H1 (cell line): ENCODE measurements around the gene ZNF577. TPM values are rescaled to one million over a fixed set of nuclear protein-coding genes. Genes with fewer than 3 reads are reported as not detected.

Experiments
- CTCF ChIA-PET: fragments of 300-600 bp; sonication (Branson Sonifier 250); formaldehyde crosslinking; loops from one replicate; lab custom pipeline; 2021; ENCODE audit not compliant: partially characterized antibody; lab: Charles Lee
- POLR2A ChIA-PET: fragments of 300-600 bp; sonication (Branson Sonifier 250); formaldehyde crosslinking; loops from one replicate; lab custom pipeline; 2021; ENCODE audit warnings: inconsistent platforms; ENCODE audit not compliant: partially characterized antibody; lab: Charles Lee
- DNase-seq, 2 experiments: peaks; one replicate each; pipeline versions ENCODE4 v3.0.0 to v3.0.0-alpha.2; 2010 to 2022; ENCODE audit warnings: low spot score in 2 of 2, low read depth in 1 of 2, mixed read lengths in 1 of 2
- FAIRE-seq: peaks from 2 replicates; lab custom pipeline; 2011; peaks lifted over from hg19 to GRCh38; lab: Jason Lieb, UNC
- H2AFZ ChIP-seq: 2 replicates; pipeline ENCODE4 v1.8.1; 2012; ENCODE audit warnings: low read length, inconsistent platforms
- H2AK5ac ChIP-seq: 2 replicates; pipeline ENCODE4 v1.6.1; 2013; ENCODE audit warnings: low read depth, low read length
- H2BK120ac ChIP-seq: replicated peaks from 2 replicates; pipeline ENCODE3; 2013; ENCODE audit warnings: low read depth, low read length, inconsistent platforms
- H2BK12ac ChIP-seq: 2 replicates; pipeline ENCODE4 v1.6.1; 2013; ENCODE audit warnings: low read depth, low read length
- H2BK15ac ChIP-seq: 2 replicates; pipeline ENCODE4 v1.6.1; 2013; ENCODE audit warnings: low read length
- H2BK20ac ChIP-seq: 2 replicates; pipeline ENCODE4 v1.6.1; 2013; ENCODE audit warnings: low read length
- H2BK5ac ChIP-seq: 2 replicates; pipeline ENCODE4 v1.6.1; 2013; ENCODE audit warnings: low read depth, low read length
- H3K14ac ChIP-seq: 2 replicates; pipeline ENCODE4 v1.6.1; 2013; ENCODE audit warnings: inconsistent platforms; ENCODE audit not compliant: insufficient read length
- H3K18ac ChIP-seq: 2 replicates; pipeline ENCODE4 v1.6.1; 2013; ENCODE audit warnings: low read length; ENCODE audit errors: extremely low read depth
- H3K23ac ChIP-seq: 2 replicates; pipeline ENCODE4 v1.6.1; 2013; ENCODE audit warnings: inconsistent platforms; ENCODE audit not compliant: insufficient read length
- H3K23me2 ChIP-seq: 2 replicates; pipeline ENCODE4 v1.6.1; 2013; ENCODE audit warnings: low read depth, low read length
- H3K27ac ChIP-seq: 2 replicates; pipeline ENCODE4 v1.6.1; 2011; ENCODE audit warnings: low read depth, low read length, inconsistent platforms
- H3K27me3 ChIP-seq, 4 experiments: replicated peaks in 1 of 4; 1 replicate in 1 of 4; 2 replicates in 3 of 4; pipeline versions ENCODE4 v1.6.1 to v1.8.1; 2011 to 2013; ENCODE audit warnings: low read length in 3 of 4, mild to moderate bottlenecking in 3 of 4, inconsistent platforms in 2 of 4, mixed read lengths in 2 of 4, moderate library complexity in 1 of 4; ENCODE audit not compliant: control insufficient read depth in 3 of 4, insufficient read depth in 3 of 4; ENCODE audit errors: extremely low read depth in 1 of 4
- H3K36me3 ChIP-seq, 4 experiments: 2 replicates each; pipeline versions ENCODE4 v1.6.1 to v1.8.1; 2011 to 2013; ENCODE audit warnings: mild to moderate bottlenecking in 4 of 4, low read length in 3 of 4, moderate library complexity in 2 of 4, control low read depth in 1 of 4, inconsistent platforms in 1 of 4; ENCODE audit not compliant: insufficient read depth in 4 of 4, control insufficient read depth in 2 of 4
- H3K4ac ChIP-seq: replicated peaks from 2 replicates; pipeline ENCODE3; 2013; ENCODE audit warnings: low read length, low read depth, mixed read lengths, inconsistent platforms; ENCODE audit not compliant: insufficient read length
- H3K4me1 ChIP-seq, 4 experiments: replicated peaks in 1 of 4; 1 replicate in 1 of 4; 2 replicates in 3 of 4; pipeline versions ENCODE4 v1.6.1 to v1.8.1; 2011 to 2013; ENCODE audit warnings: low read length in 3 of 4, inconsistent platforms in 2 of 4, mixed read lengths in 1 of 4; ENCODE audit not compliant: insufficient read depth in 4 of 4, control insufficient read depth in 3 of 4
- H3K4me2 ChIP-seq, 2 experiments: 2 replicates each; pipeline versions ENCODE4 v1.6.1 to v1.8.1; 2011 to 2013; ENCODE audit warnings: low read depth in 2 of 2, low read length in 2 of 2, control low read depth in 1 of 2, inconsistent platforms in 1 of 2, mild to moderate bottlenecking in 1 of 2; ENCODE audit not compliant: insufficient read depth in 1 of 2
- H3K4me3 ChIP-seq, 4 experiments: fragments of 200-600, 300-600 bp in 1 of 4; sonication (generic), shearing (Covaris generic), sonication (Bioruptor Twin) in 1 of 4; 2 replicates each; pipeline versions ENCODE4 v1.5.1 to v1.8.1; 2011 to 2016; ENCODE audit warnings: low read length in 4 of 4, low read depth in 3 of 4, control low read depth in 2 of 4, inconsistent platforms in 2 of 4, mild to moderate bottlenecking in 2 of 4, mixed read lengths in 1 of 4, moderate library complexity in 1 of 4; ENCODE audit not compliant: insufficient read depth in 2 of 4; ENCODE audit errors: extremely low read depth in 1 of 4
- H3K56ac ChIP-seq: replicated peaks from 2 replicates; pipeline ENCODE3; 2013; ENCODE audit warnings: low read depth, mild to moderate bottlenecking, mixed read lengths, low read length, inconsistent platforms; ENCODE audit not compliant: insufficient read length
- H3K79me1 ChIP-seq: 2 replicates; pipeline ENCODE4 v1.6.1; 2013; ENCODE audit warnings: low read depth, low read length, control low read depth
- H3K79me2 ChIP-seq, 2 experiments: 2 replicates each; pipeline versions ENCODE4 v1.6.1 to v1.8.1; 2012 to 2013; ENCODE audit warnings: low read length in 2 of 2, mild to moderate bottlenecking in 2 of 2, inconsistent platforms in 1 of 2; ENCODE audit not compliant: insufficient read depth in 2 of 2, control insufficient read depth in 1 of 2
- H3K9ac ChIP-seq, 4 experiments: replicated peaks in 1 of 4; 1 replicate in 1 of 4; 2 replicates in 3 of 4; pipeline versions ENCODE4 v1.6.1 to v1.8.1; 2011 to 2013; ENCODE audit warnings: low read depth in 3 of 4, low read length in 3 of 4, control low read depth in 2 of 4, mild to moderate bottlenecking in 2 of 4, moderate library complexity in 2 of 4, inconsistent platforms in 1 of 4; ENCODE audit errors: extremely low read depth in 1 of 4
- H3K9me3 ChIP-seq, 2 experiments: 2 replicates each; pipeline versions ENCODE4 v1.6.1 to v1.8.1; 2012 to 2013; ENCODE audit warnings: mild to moderate bottlenecking in 2 of 2, moderate library complexity in 2 of 2, control low read depth in 1 of 2, inconsistent platforms in 1 of 2, low read depth in 1 of 2, low read length in 1 of 2, mixed read lengths in 1 of 2; ENCODE audit not compliant: insufficient read depth in 2 of 2
- H4K20me1 ChIP-seq, 2 experiments: replicated peaks in 1 of 2; 2 replicates each; pipeline versions ENCODE3 to v1.8.1; 2011 to 2013; ENCODE audit warnings: inconsistent platforms in 2 of 2, low read length in 2 of 2, mild to moderate bottlenecking in 1 of 2; ENCODE audit not compliant: insufficient read depth in 2 of 2, control insufficient read depth in 1 of 2
- H4K5ac ChIP-seq: 2 replicates; pipeline ENCODE4 v1.6.1; 2013; ENCODE audit warnings: low read length, low read depth, mixed read lengths, inconsistent platforms; ENCODE audit not compliant: insufficient read length
- H4K8ac ChIP-seq: 2 replicates; pipeline ENCODE4 v1.8.0; 2013; ENCODE audit warnings: mild to moderate bottlenecking, moderate library complexity, low read length, inconsistent platforms; ENCODE audit not compliant: insufficient read depth; ENCODE audit errors: extremely low read depth
- H4K91ac ChIP-seq: replicated peaks from 2 replicates; pipeline ENCODE3; 2013; ENCODE audit warnings: low read length, mixed read lengths, inconsistent platforms; ENCODE audit not compliant: insufficient read length
- MAFK ChIP-seq: IDR thresholded peaks from 2 replicates; pipeline ENCODE4 v1.6.1; 2012; ENCODE audit warnings: low read depth, mild to moderate bottlenecking, improper control_type of control experiment, low read length
- NRF1 ChIP-seq: IDR thresholded peaks from 2 replicates; pipeline ENCODE4 v1.6.1; 2011; ENCODE audit warnings: mild to moderate bottlenecking, low read depth, low read length, improper control_type of control experiment
- RFX5 ChIP-seq: IDR thresholded peaks from 2 replicates; pipeline ENCODE4 v1.6.1; 2011; ENCODE audit warnings: low read depth, low read length, improper control_type of control experiment, borderline replicate concordance
- SIRT6 ChIP-seq: IDR thresholded peaks from one replicate; pipeline ENCODE4 v1.7.1; 2012; ENCODE audit warnings: low read length, inconsistent platforms
- TAF1 ChIP-seq: IDR thresholded peaks from 2 replicates; pipeline ENCODE4 v1.6.1; 2011; ENCODE audit warnings: mild to moderate bottlenecking, low read depth, low read length
- TBP ChIP-seq: IDR thresholded peaks from 2 replicates; pipeline ENCODE4 v1.6.1; 2011; ENCODE audit warnings: low read depth, low read length, improper control_type of control experiment
- YY1 ChIP-seq: IDR thresholded peaks from 2 replicates; pipeline ENCODE4 v1.6.1; 2011; ENCODE audit warnings: low read depth, mild to moderate bottlenecking, low read length
- polyA plus RNA-seq, 7 experiments: library from polyadenylated mRNA; depleted of rRNA in 3 of 7; stranded (reverse) in 5 of 7; unstranded in 2 of 7; fragments of >200 nt in 5 of 7; fragments of 200-250 nt in 2 of 7; gene quantifications; 1 replicate in 5 of 7; 2 replicates in 1 of 7; 4 replicates in 1 of 7; pipeline versions ENCODE4 v1.2.1 to v1.2.3, GENCODE V29; 2011 to 2013; ENCODE audit warnings: missing spikeins in 2 of 7, mixed read lengths in 2 of 7
- total RNA-seq: library from RNA; stranded (reverse); fragmentation: NEBNext Ultra II Directional; extraction: Animal tissue kit (Norgen Biotek cat#: 25700); gene quantifications from 2 replicates; pipeline ENCODE4 v1.2.1, GENCODE V29; 2021
- TF ChIP-seq, protein P1 (sequence below): IDR thresholded peaks from 2 replicates; pipeline ENCODE4 v1.6.1; 2012; ENCODE audit warnings: low read length, inconsistent platforms

Gene ZNF577
- total and polyA plus RNA-seq, 2 of the 8 experiments (the other 6 are each of a cell fraction or from before 2014, with no cell fraction given) = 13.8 to 14.9 TPM

GRCh38 chr19:51889934-51890333 is 2.2 kb upstream of the ZNF577 start:
- Histone ChIP-seq H2AFZ (no peak overlapping the region), H4K5ac (no peak overlapping the region), H3K36me3 (peaks cover 39 to 80% (median 61%) of the 10 kb centered on the region in 4 experiments), H3K23ac (no peak overlapping the region), H2AK5ac (no peak overlapping the region), H4K20me1 (no peaks in the 10 kb centered on the region), H3K4me3 (peak overlapping the region in 1 of 4 experiments; percentile 33; a peak in 1 of 8 replicates), H2BK15ac (no peak overlapping the region), H2BK12ac (no peak overlapping the region), H3K27me3 (no peaks in the 10 kb centered on the region), H2BK120ac (no peak overlapping the region), H3K27ac (no peak overlapping the region), H4K91ac (no peak overlapping the region), H3K9me3 (peaks cover 54 to 56% of the 10 kb centered on the region in 2 experiments), H3K56ac (no peak overlapping the region), H3K9ac (no peak overlapping the region), H3K4me2 (no peak overlapping the region), H2BK20ac (no peak overlapping the region), H3K14ac (no peak overlapping the region)
- no peak for FAIRE-seq
- no peak for DNase-seq
- POLR2A ChIA-PET = interaction anchor here (0.9 to 2.6 kb wide), 6 partner anchors 9 to 22 kb away, joined by 3 to 26 read pairs (median 10); no protein-coding TSS in a partner anchor
- CTCF ChIA-PET = no interaction called here
- TF ChIP-seq NRF1 (no peak), TBP (no peak), SIRT6 (no peak), YY1 (no peak), TAF1 (no peak), RFX5 (no peak), MAFK (no peak)
- TF ChIP-seq, protein P1, sequence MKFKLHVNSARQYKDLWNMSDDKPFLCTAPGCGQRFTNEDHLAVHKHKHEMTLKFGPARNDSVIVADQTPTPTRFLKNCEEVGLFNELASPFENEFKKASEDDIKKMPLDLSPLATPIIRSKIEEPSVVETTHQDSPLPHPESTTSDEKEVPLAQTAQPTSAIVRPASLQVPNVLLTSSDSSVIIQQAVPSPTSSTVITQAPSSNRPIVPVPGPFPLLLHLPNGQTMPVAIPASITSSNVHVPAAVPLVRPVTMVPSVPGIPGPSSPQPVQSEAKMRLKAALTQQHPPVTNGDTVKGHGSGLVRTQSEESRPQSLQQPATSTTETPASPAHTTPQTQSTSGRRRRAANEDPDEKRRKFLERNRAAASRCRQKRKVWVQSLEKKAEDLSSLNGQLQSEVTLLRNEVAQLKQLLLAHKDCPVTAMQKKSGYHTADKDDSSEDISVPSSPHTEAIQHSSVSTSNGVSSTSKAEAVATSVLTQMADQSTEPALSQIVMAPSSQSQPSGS = no peak
- TF ChIP-seq, all 59 proteins: peak for 0
- H2BK5ac ChIP-seq = no peak overlapping the region
- H3K18ac ChIP-seq = no peak overlapping the region
- H3K79me2 ChIP-seq = peaks cover 0 to 50% of the 10 kb centered on the region in 2 experiments; a peak in 3 of 4 replicates
- no peak overlapping the region for H4K8ac ChIP-seq
- no peak overlapping the region for H3K4ac ChIP-seq
- 0 out of 2 replicates have a peak, but pooled peaks cover 3% of the 10 kb centered on the region for H3K79me1 ChIP-seq
- H3K4me1 ChIP-seq = peaks cover 0 to 3% (median 0%) of the 10 kb centered on the region in 4 experiments; a peak in 1 of 7 replicates
- no peaks in the 10 kb centered on the region for H3K23me2 ChIP-seq
